ENCODE measurements around the gene NRAP. TPM values are rescaled to one million over a fixed set of nuclear protein-coding genes. Genes with fewer than 3 reads are reported as not detected.

NRAP gene
- total RNA-seq, 1 donor from 2014 or later, result not detected

DNA sequence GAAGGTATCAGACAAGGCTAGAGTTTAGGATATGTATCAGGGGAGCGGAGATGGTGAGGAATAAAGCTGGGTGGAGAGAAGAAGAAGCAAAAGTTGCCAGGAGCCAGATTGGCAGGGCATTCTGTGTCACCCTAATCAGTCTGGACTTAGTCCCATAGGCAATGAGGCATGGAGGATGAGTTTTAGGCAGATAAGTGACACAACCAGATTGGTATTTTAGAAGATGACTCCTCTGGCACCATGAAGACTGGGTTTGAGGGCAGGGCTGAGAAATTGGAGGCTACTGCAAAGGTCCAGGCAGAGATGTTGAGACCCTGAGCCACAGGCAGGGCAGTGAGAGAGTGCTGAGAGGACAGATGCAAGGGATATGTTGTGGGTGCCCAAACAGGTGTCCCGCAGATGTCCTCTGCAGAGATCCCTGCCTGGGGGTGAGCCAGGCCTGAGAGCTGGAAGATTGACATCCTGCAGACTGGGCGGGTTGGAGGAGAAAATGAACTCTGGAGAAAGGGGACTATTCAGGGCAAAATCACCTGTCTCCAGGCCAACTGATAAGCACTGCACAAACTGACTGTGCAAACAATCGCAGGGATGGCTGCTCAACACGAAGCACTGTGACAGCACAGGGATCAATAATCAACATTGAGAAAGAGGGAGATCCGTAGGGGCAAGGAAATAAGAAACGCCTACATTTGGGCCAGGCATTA, 122.8 kb downstream of the NRAP start:
- Mint-ChIP-seq H3K4me3 (ENCODE audit: unreplicated experiment) (no peak overlapping the region), H3K27me3 (ENCODE audit: unreplicated experiment) (peaks cover 7% of the 10 kb centered on the region), H3K4me1 (ENCODE audit: unreplicated experiment) (peaks cover 3% of the 10 kb centered on the region), H3K27ac (ENCODE audit: unreplicated experiment) (no peak overlapping the region), H3K9me3 (ENCODE audit: unreplicated experiment) (no peaks in the 10 kb centered on the region), H3K36me3 (ENCODE audit: unreplicated experiment) (no peaks in the 10 kb centered on the region)
- TF ChIP-seq, protein P1, sequence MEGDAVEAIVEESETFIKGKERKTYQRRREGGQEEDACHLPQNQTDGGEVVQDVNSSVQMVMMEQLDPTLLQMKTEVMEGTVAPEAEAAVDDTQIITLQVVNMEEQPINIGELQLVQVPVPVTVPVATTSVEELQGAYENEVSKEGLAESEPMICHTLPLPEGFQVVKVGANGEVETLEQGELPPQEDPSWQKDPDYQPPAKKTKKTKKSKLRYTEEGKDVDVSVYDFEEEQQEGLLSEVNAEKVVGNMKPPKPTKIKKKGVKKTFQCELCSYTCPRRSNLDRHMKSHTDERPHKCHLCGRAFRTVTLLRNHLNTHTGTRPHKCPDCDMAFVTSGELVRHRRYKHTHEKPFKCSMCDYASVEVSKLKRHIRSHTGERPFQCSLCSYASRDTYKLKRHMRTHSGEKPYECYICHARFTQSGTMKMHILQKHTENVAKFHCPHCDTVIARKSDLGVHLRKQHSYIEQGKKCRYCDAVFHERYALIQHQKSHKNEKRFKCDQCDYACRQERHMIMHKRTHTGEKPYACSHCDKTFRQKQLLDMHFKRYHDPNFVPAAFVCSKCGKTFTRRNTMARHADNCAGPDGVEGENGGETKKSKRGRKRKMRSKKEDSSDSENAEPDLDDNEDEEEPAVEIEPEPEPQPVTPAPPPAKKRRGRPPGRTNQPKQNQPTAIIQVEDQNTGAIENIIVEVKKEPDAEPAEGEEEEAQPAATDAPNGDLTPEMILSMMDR (IDR thresholded peaks at IDR 0.05), result no peak
- DNase-seq (ENCODE audit: extremely low spot score, unreplicated experiment), result no peak

DNA sequence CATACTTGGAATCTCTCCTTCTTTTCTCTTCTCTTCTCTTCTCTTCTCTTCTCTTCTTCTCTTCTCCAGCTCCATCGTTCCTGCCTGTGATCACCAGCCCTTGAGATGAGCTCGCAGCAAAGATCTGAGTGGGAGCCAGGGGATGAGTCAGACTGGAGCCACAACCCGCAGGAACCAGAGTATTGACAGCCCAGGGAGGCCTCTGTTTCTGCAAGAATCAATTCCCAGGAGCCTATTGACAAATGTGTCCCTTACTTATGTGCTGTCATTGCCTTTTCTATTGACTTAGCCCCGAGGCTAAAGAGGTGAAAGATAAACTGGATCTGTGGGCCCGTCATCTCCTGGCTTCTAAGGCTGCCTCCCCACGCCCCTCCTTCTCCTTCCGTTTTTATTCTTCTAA, 124.1 kb downstream of the NRAP start:
- DNase-seq (ENCODE audit: extremely low spot score, unreplicated experiment), result no peak
- no peak overlapping the region for H3K27ac Mint-ChIP-seq (ENCODE audit: unreplicated experiment)
- no peaks in the 10 kb centered on the region for H3K36me3 Mint-ChIP-seq (ENCODE audit: unreplicated experiment)
- H3K9me3 Mint-ChIP-seq (ENCODE audit: unreplicated experiment), result no peaks in the 10 kb centered on the region
- peaks cover 7% of the 10 kb centered on the region for H3K27me3 Mint-ChIP-seq (ENCODE audit: unreplicated experiment)
- H3K4me3 Mint-ChIP-seq (ENCODE audit: unreplicated experiment), result no peak overlapping the region
- TF ChIP-seq, protein P1 (IDR thresholded peaks at IDR 0.05), result no peak
- peaks cover 3% of the 10 kb centered on the region for H3K4me1 Mint-ChIP-seq (ENCODE audit: unreplicated experiment)

Other genes with a start within 250 kb of the NRAP start
- gene HABP2, start 111.0 kb downstream of the NRAP start, total RNA-seq, result 0.11 and 0.18 TPM in 2 replicates
- gene CASP7, start 15.9 kb upstream of the NRAP start, total RNA-seq, result 30.1 and 34.2 TPM in 2 replicates
- gene PLEKHS1, start 87.6 kb upstream of the NRAP start, total RNA-seq, result 0.11 TPM in 1 of 2 replicates, not detected in the other
- gene DCLRE1A, start 190.0 kb upstream of the NRAP start, total RNA-seq, result 7.3 and 8.1 TPM in 2 replicates
- 36.4 and 39.3 TPM in 2 replicates for gene NHLRC2, start 190.6 kb upstream of the NRAP start, total RNA-seq

Data from osteocyte (in vitro differentiated cells).